OCI-M2 (cell line): ENCODE measurements around the gene FNBP1L.
"Not testable (repeated sequence)": the region's sequence is repeated elsewhere in the genome, so short reads cannot be mapped to it uniquely, and the experiment has no call there.

Experiments
- DNase-seq: peaks from one replicate; lab custom pipeline; 2025; ENCODE audit not compliant: unreplicated experiment; lab: John Stamatoyannopoulos, UW

FNBP1L gene

GRCh38 chr1:93528412-93528811, 80.5 kb downstream of the FNBP1L start:
- DNase-seq: no peak

- no peak for DNase-seq
Measured at GRCh38 chr1:93531193-93531592, 83.3 kb downstream of the FNBP1L start.

GRCh38 chr1:93532780-93533378, 85.0 kb downstream of the FNBP1L start:
- no peak for DNase-seq

- no peak for DNase-seq
Measured at GRCh38 chr1:93533677-93534076, 85.8 kb downstream of the FNBP1L start.

- no peak for DNase-seq
Measured at GRCh38 chr1:93537396-93537795, 89.5 kb downstream of the FNBP1L start.

GRCh38 chr1:93537924-93538323, 90.0 kb downstream of the FNBP1L start:
- no peak for DNase-seq

- DNase-seq: no peak
Measured at GRCh38 chr1:93541045-93541444, 93.1 kb downstream of the FNBP1L start.

GRCh38 chr1:93542398-93542797, 94.5 kb downstream of the FNBP1L start:
- DNase-seq: no peak

GRCh38 chr1:93546162-93546863, 98.4 kb downstream of the FNBP1L start:
- DNase-seq: no peak

GRCh38 chr1:93549131-93549530, 101.2 kb downstream of the FNBP1L start:
- DNase-seq: no peak

GRCh38 chr1:93549811-93550210, 101.9 kb downstream of the FNBP1L start:
- no peak for DNase-seq

- DNase-seq: no peak
Measured at GRCh38 chr1:93552741-93553455, 105.0 kb downstream of the FNBP1L start.

GRCh38 chr1:93553886-93554490, 106.1 kb downstream of the FNBP1L start:
- DNase-seq: not testable (repeated sequence)

GRCh38 chr1:93554883-93555872, 107.3 kb downstream of the FNBP1L start:
- no peak for DNase-seq

- no peak for DNase-seq
Measured at GRCh38 chr1:93556291-93556690, 108.4 kb downstream of the FNBP1L start.

- no peak for DNase-seq
Measured at GRCh38 chr1:93559045-93559444, 111.1 kb downstream of the FNBP1L start.

- no peak for DNase-seq
Measured at GRCh38 chr1:93559695-93560094, 111.8 kb downstream of the FNBP1L start.

- no peak for DNase-seq
Measured at GRCh38 chr1:93565496-93566206, 117.7 kb downstream of the FNBP1L start.

GRCh38 chr1:93566227-93566626, 118.3 kb downstream of the FNBP1L start:
- DNase-seq: no peak
